CD4-positive, alpha-beta T cell treated with Interleukin-2 at 100 ng/mL for 4 hours (primary cell): ENCODE results near the gene LCN2.
"Not testable (repeated sequence)": the region's sequence is repeated elsewhere in the genome, so short reads cannot be mapped to it uniquely, and the experiment has no call there.

Experiments used
- DNase-seq: peaks from one replicate; pipeline ENCODE4 v3.0.0-alpha.2; 2020; ENCODE audit warnings: low spot score

LCN2 gene

GRCh38 chr9:128168731-128169308, 19.6 kb downstream of the LCN2 start:
- DNase-seq = no peak

- no peak for DNase-seq
These were observed 20.2 kb downstream of the LCN2 start for GRCh38 chr9:128169492-128169891.

- no peak for DNase-seq
These were observed 20.7 kb downstream of the LCN2 start for GRCh38 chr9:128169925-128170324.

GRCh38 chr9:128174062-128174461, 24.8 kb downstream of the LCN2 start:
- DNase-seq = no peak

GRCh38 chr9:128175102-128175563, 25.9 kb downstream of the LCN2 start:
- DNase-seq = no peak

GRCh38 chr9:128175726-128176125, 26.5 kb downstream of the LCN2 start:
- DNase-seq = no peak

- no peak for DNase-seq
These were observed 29.7 kb downstream of the LCN2 start for GRCh38 chr9:128178806-128179431.

GRCh38 chr9:128180001-128180400, 30.7 kb downstream of the LCN2 start:
- DNase-seq = no peak

- DNase-seq = no peak
These were observed 31.2 kb downstream of the LCN2 start for GRCh38 chr9:128180447-128180846.

GRCh38 chr9:128181480-128181879, 32.2 kb downstream of the LCN2 start:
- not testable (repeated sequence) for DNase-seq

- DNase-seq = no peak
These were observed 33.8 kb downstream of the LCN2 start for GRCh38 chr9:128182893-128183588.

GRCh38 chr9:128185979-128186965, 37.0 kb downstream of the LCN2 start:
- no peak for DNase-seq

- no peak for DNase-seq
These were observed 38.1 kb downstream of the LCN2 start for GRCh38 chr9:128187361-128187760.

- no peak for DNase-seq
These were observed 39.0 kb downstream of the LCN2 start for GRCh38 chr9:128188209-128188608.

- no peak for DNase-seq
These were observed 40.8 kb downstream of the LCN2 start for GRCh38 chr9:128190013-128190412.

- no peak for DNase-seq
These were observed 41.5 kb downstream of the LCN2 start for GRCh38 chr9:128190516-128191405.

GRCh38 chr9:128191406-128192046, 42.3 kb downstream of the LCN2 start, which contains the start of gene CIZ1:
Gene CIZ1 (minus strand): TSS chr9:128191572. CDS start chr9:128190857, 715 bp downstream.
- peak; percentile 73 for DNase-seq

GRCh38 chr9:128192601-128193371, 43.5 kb downstream of the LCN2 start:
- peak; percentile 53 for DNase-seq

- DNase-seq = no peak
These were observed 44.3 kb downstream of the LCN2 start for GRCh38 chr9:128193469-128194096.
